Vagina (tissue), 2 donors: Measurements from ENCODE around the gene DYNLT3. TPM values are rescaled to one million over a fixed set of nuclear protein-coding genes. Genes with fewer than 3 reads are reported as not detected.

Source experiments
- DNase-seq, 2 donors: peaks; one replicate each; pipeline ENCODE4 v3.0.0-alpha.2; 2017; ENCODE audit errors: extremely low spot score in 2 of 2
- H3K27ac ChIP-seq: fragments of 200-600 bp; sonication (generic); one replicate; pipeline ENCODE4 v1.5.1; 2019
- H3K27me3 ChIP-seq: fragments of 200-600 bp; sonication (generic); one replicate; pipeline ENCODE4 v1.5.1; 2019
- H3K36me3 ChIP-seq, 2 donors: fragments of 200-600 bp; sonication (generic); one replicate each; pipeline ENCODE4 v1.5.1; 2017 to 2019
- H3K4me1 ChIP-seq: fragments of 200-600 bp; sonication (generic); one replicate; pipeline ENCODE4 v1.5.1; 2019
- H3K4me3 ChIP-seq, 2 donors: fragments of 200-600 bp; sonication (generic); 1 replicate in 1 of 2; 2 replicates in 1 of 2; pipeline ENCODE4 v1.5.1; 2016 to 2019
- H3K9me3 ChIP-seq: fragments of 200-600 bp; sonication (generic); one replicate; pipeline ENCODE4 v1.5.1; 2019
- POLR2A ChIP-seq, 2 donors: fragments of 450-650 bp; IDR thresholded peaks; one replicate each; pipeline ENCODE4 v1.6.1; 2017; ENCODE audit warnings: antibody characterized with exemption in 2 of 2, mild to moderate bottlenecking in 2 of 2, moderate library complexity in 2 of 2
- POLR2AphosphoS5 ChIP-seq, 2 donors: sonication (generic); formaldehyde crosslinking; IDR thresholded peaks; one replicate each; pipeline ENCODE4 v1.9.0; 2017; ENCODE audit warnings: antibody characterized with exemption in 2 of 2, mild to moderate bottlenecking in 2 of 2, low read depth in 1 of 2; ENCODE audit not compliant: insufficient read depth in 1 of 2
- intact Hi-C: fragments of 100-400 bp; cut with DNase I; formaldehyde crosslinking; loops from one replicate; pipeline ENCODE4 v1.15.1; 2023
- total RNA-seq: library from RNA; depleted of rRNA; stranded (reverse); fragments of >200 nt; gene quantifications from one replicate; pipeline ENCODE4 v1.2.3, GENCODE V29; 2016
- TF ChIP-seq, protein P1 (sequence below), 3 experiments: fragments of 450-650 bp in 2 of 3; fragments of 200-600 bp in 1 of 3; sonication (generic) in 1 of 3; IDR thresholded peaks; one replicate each; pipeline ENCODE4 v1.5.1; 2017 to 2019; ENCODE audit warnings: antibody characterized with exemption in 3 of 3, mild to moderate bottlenecking in 2 of 3, moderate library complexity in 2 of 3

The DYNLT3 gene
- total RNA-seq, 1 donor from 2014 or later, result 18.7 TPM

DNA sequence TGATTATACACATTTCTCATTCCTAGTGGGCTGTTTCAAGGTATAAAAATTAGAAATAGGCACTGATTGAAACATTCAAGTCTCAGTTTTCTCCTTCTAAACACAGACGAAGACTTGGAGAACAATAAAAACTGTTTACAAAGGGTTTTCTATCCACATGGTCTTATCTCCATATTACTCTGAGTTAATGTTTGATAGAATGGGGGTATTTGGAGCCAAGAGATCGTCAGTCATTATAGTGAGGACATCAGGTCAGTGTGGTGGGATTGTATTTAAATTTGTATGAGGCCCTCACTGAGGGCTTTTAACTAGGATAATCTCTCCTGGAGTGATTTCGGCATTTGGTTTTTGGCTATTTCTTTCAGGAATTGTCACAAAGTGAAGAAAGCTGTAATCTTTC lies 16.4 kb upstream of the DYNLT3 start:
- Histone ChIP-seq H3K27me3 (no peaks in the 10 kb centered on the region), H3K9me3 (no peaks in the 10 kb centered on the region), H3K27ac (no peak overlapping the region), H3K4me1 (no peaks in the 10 kb centered on the region), H3K4me3 (no peak overlapping the region), H3K36me3 (no peaks in the 10 kb centered on the region)
- DNase-seq, result no peak
- TF ChIP-seq POLR2A (IDR thresholded peaks at IDR 0.05), result no peak
- TF ChIP-seq, protein P1, sequence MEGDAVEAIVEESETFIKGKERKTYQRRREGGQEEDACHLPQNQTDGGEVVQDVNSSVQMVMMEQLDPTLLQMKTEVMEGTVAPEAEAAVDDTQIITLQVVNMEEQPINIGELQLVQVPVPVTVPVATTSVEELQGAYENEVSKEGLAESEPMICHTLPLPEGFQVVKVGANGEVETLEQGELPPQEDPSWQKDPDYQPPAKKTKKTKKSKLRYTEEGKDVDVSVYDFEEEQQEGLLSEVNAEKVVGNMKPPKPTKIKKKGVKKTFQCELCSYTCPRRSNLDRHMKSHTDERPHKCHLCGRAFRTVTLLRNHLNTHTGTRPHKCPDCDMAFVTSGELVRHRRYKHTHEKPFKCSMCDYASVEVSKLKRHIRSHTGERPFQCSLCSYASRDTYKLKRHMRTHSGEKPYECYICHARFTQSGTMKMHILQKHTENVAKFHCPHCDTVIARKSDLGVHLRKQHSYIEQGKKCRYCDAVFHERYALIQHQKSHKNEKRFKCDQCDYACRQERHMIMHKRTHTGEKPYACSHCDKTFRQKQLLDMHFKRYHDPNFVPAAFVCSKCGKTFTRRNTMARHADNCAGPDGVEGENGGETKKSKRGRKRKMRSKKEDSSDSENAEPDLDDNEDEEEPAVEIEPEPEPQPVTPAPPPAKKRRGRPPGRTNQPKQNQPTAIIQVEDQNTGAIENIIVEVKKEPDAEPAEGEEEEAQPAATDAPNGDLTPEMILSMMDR (IDR thresholded peaks at IDR 0.05), result no peak
- no peak for TF ChIP-seq POLR2AphosphoS5 (IDR thresholded peaks at IDR 0.05; ENCODE audit: insufficient read depth in 1 of 2, low read depth in 1 of 2)
- intact Hi-C loops, result no loop called here

DNA sequence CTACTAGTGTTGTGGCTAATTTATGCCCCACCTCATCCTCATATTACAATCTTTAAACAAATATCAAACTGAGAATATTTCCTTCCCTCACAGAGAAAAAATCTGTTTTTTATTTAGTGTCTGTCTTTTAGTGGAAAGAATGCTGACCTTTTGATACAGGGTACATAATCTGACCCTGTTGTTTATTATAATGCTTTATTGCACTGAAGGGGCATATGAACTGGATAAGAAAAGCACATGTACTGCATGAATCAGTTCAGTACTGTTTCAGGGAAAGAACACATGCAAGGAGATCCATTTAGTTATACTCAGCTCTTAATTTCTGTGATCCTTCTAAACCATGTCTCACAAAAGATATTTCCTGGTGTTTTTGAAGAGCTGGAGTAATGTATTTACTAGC lies 15.5 kb upstream of the DYNLT3 start:
- H3K9me3 ChIP-seq, result no peaks in the 10 kb centered on the region
- H3K4me1 ChIP-seq, result no peaks in the 10 kb centered on the region
- H3K36me3 ChIP-seq, result no peaks in the 10 kb centered on the region
- H3K27ac ChIP-seq, result no peak overlapping the region
- DNase-seq, result no peak
- H3K4me3 ChIP-seq, result no peak overlapping the region
- intact Hi-C loops, result no loop called here
- H3K27me3 ChIP-seq, result no peaks in the 10 kb centered on the region
- TF ChIP-seq, protein P1 (IDR thresholded peaks at IDR 0.05), result no peak
- TF ChIP-seq POLR2AphosphoS5 (IDR thresholded peaks at IDR 0.05; ENCODE audit: insufficient read depth in 1 of 2, low read depth in 1 of 2) (no peak), POLR2A (IDR thresholded peaks at IDR 0.05) (no peak)

DNA sequence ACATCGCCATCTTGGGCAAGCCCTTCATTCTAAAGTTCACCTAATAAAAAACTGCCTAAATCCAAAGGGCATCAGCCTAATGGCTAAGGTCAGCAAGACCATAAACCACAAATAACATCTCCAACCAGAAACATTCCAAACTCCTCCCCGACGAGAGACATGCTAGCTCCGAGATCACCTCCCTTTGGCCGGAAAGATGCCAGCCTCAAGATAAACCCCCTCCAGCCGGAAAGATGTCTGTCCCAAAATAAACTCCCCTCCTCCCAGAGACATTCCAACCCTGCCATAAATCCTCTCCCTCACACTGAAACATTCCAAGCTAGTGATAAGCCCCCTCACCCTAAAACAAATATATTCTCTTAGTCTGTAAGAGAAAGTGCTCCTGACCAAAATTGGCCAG lies 13.3 kb upstream of the DYNLT3 start:
- Histone ChIP-seq H3K27ac (no peak overlapping the region), H3K27me3 (no peaks in the 10 kb centered on the region), H3K4me1 (no peaks in the 10 kb centered on the region), H3K9me3 (no peaks in the 10 kb centered on the region), H3K4me3 (no peak overlapping the region), H3K36me3 (no peaks in the 10 kb centered on the region)
- TF ChIP-seq POLR2AphosphoS5 (IDR thresholded peaks at IDR 0.05; ENCODE audit: insufficient read depth in 1 of 2, low read depth in 1 of 2) (no peak), POLR2A (IDR thresholded peaks at IDR 0.05) (no peak)
- TF ChIP-seq, protein P1 (IDR thresholded peaks at IDR 0.05), result no peak
- DNase-seq, result no peak
- intact Hi-C loops, result no loop called here

DNA sequence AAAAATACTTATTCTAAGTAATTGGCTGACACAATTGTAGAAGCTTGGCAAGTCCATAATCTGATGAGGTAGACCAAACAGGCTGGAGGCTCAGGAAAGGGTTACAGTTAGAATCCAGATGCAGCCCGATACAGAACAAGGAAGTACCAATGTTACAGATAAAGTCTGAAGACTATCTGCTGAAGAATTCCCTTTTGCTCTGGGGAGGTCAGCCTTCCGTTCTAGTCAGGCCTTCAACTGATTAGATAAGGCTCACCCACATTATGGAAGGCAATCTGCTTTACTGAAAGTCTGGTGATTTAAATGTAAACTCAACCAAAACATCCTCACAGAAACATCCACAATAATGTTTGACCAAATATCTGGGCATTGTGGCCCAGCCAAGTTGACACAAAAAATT lies 7.4 kb upstream of the DYNLT3 start:
- no peak for TF ChIP-seq POLR2AphosphoS5 (IDR thresholded peaks at IDR 0.05; ENCODE audit: insufficient read depth in 1 of 2, low read depth in 1 of 2)
- no peak for TF ChIP-seq POLR2A (IDR thresholded peaks at IDR 0.05)
- TF ChIP-seq, protein P1 (IDR thresholded peaks at IDR 0.05), result no peak

DNA sequence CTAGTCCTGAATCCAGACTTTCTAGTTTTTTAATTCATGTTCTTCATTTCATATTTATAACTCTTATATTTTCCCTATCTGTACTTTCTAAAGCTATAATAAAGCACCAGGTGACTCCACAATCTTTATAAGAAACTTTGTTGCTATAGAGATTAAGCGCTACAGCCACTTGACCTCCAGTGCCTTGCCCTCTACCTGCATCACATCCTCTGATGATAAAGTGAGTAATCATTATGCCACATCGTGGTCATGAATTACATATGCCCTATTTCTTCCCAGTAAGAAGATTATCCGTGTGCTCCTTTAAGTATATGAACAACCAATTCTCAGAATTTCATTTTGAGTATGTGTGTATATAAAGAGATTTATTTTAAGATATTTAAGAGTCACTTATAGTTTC lies 6.8 kb upstream of the DYNLT3 start:
- no peak overlapping the region for H3K4me3 ChIP-seq
- intact Hi-C loops, result no loop called here
- TF ChIP-seq POLR2A (IDR thresholded peaks at IDR 0.05) (no peak), POLR2AphosphoS5 (IDR thresholded peaks at IDR 0.05; ENCODE audit: insufficient read depth in 1 of 2, low read depth in 1 of 2) (no peak)
- TF ChIP-seq, protein P1 (IDR thresholded peaks at IDR 0.05), result no peak
- H3K27me3 ChIP-seq, result no peaks in the 10 kb centered on the region
- H3K9me3 ChIP-seq, result no peaks in the 10 kb centered on the region
- no peak overlapping the region for H3K27ac ChIP-seq
- no peak for DNase-seq
- no peaks in the 10 kb centered on the region for H3K4me1 ChIP-seq
- H3K36me3 ChIP-seq, result no peaks in the 10 kb centered on the region

More for the DNA sequence above, 7.4 kb upstream of the DYNLT3 start:
- intact Hi-C loops, result no loop called here
- no peaks in the 10 kb centered on the region for H3K27me3 ChIP-seq
- H3K9me3 ChIP-seq, result no peaks in the 10 kb centered on the region
- H3K4me3 ChIP-seq, result no peak overlapping the region
- H3K4me1 ChIP-seq, result no peaks in the 10 kb centered on the region
- H3K27ac ChIP-seq, result no peak overlapping the region
- no peaks in the 10 kb centered on the region for H3K36me3 ChIP-seq
- DNase-seq, result no peak
